Activated T-cell treated with anti-CD3 and anti-CD28 coated beads, Interleukin-2, amount 50 U/mL, for 4 hours (primary cell): ENCODE measurements around the gene DLG2. TPM values are rescaled to one million over a fixed set of nuclear protein-coding genes. Genes with fewer than 3 reads are reported as not detected.
"Not testable (repeated sequence)": the region's sequence is repeated elsewhere in the genome, so short reads cannot be mapped to it uniquely, and the experiment has no call there.

Experiments used
- ATAC-seq, 2 donors: fragments of 200-7000 bp; cut with Tn5 transposase; one replicate each; pipeline ENCODE4 v1.10.0; 2021
- DNase-seq: peaks from one replicate; pipeline ENCODE4 v3.0.0-alpha.2; 2020
- H3K27me3 Mint-ChIP-seq: one replicate; pipeline ENCODE4 v1.8.0; 2021; ENCODE audit warnings: low read depth, mixed read lengths
- H3K36me3 Mint-ChIP-seq: one replicate; pipeline ENCODE4 v1.8.0; 2022; ENCODE audit warnings: mixed read lengths; ENCODE audit not compliant: insufficient read depth
- H3K4me1 Mint-ChIP-seq: one replicate; pipeline ENCODE4 v1.8.0; 2021; ENCODE audit warnings: low read depth, mixed read lengths
- H3K4me3 Mint-ChIP-seq: one replicate; pipeline ENCODE4 v1.8.0; 2021; ENCODE audit warnings: mild to moderate bottlenecking, moderate library complexity, mixed read lengths
- H3K9me3 Mint-ChIP-seq: one replicate; pipeline ENCODE4 v1.8.0; 2021; ENCODE audit warnings: mixed read lengths
- total RNA-seq, 3 donors: library from RNA; stranded (reverse); gene quantifications; one replicate each; pipeline ENCODE4 v1.2.1, GENCODE V29; 2021

The DLG2 gene
- total RNA-seq, 3 donors from 2014 or later, result 0.54 to 1.3 (median 0.58) TPM

- peaks cover 15% of the 10 kb centered on the region for H3K9me3 Mint-ChIP-seq
- no peaks in the 10 kb centered on the region for H3K27me3 Mint-ChIP-seq
- ATAC-seq, result no peak
- H3K4me3 Mint-ChIP-seq, result no peak overlapping the region
- no peak for DNase-seq
- no peaks in the 10 kb centered on the region for H3K4me1 Mint-ChIP-seq
- no peaks in the 10 kb centered on the region for H3K36me3 Mint-ChIP-seq
Observed at GRCh38 chr11:85062659-85063058, 564.5 kb downstream of the DLG2 start.

GRCh38 chr11:85052636-85053035, 574.5 kb downstream of the DLG2 start:
- H3K4me1 Mint-ChIP-seq, result no peaks in the 10 kb centered on the region
- H3K27me3 Mint-ChIP-seq, result no peaks in the 10 kb centered on the region
- no peak for DNase-seq
- H3K36me3 Mint-ChIP-seq, result no peaks in the 10 kb centered on the region
- peaks cover 8% of the 10 kb centered on the region for H3K9me3 Mint-ChIP-seq
- no peak overlapping the region for H3K4me3 Mint-ChIP-seq
- ATAC-seq, result no peak

GRCh38 chr11:85048801-85049200, 578.3 kb downstream of the DLG2 start:
- H3K4me3 Mint-ChIP-seq, result no peak overlapping the region
- H3K36me3 Mint-ChIP-seq, result no peaks in the 10 kb centered on the region
- ATAC-seq, result no peak

GRCh38 chr11:85045716-85046115, 581.4 kb downstream of the DLG2 start:
- no peaks in the 10 kb centered on the region for H3K4me1 Mint-ChIP-seq
- H3K9me3 Mint-ChIP-seq, result peaks cover 8% of the 10 kb centered on the region
- H3K36me3 Mint-ChIP-seq, result no peaks in the 10 kb centered on the region
- no peak overlapping the region for H3K4me3 Mint-ChIP-seq
- DNase-seq (no peak), ATAC-seq (no peak)
- no peaks in the 10 kb centered on the region for H3K27me3 Mint-ChIP-seq

More at GRCh38 chr11:85048801-85049200, 578.3 kb downstream of the DLG2 start:
- Mint-ChIP-seq H3K27me3 (no peaks in the 10 kb centered on the region), H3K4me1 (no peaks in the 10 kb centered on the region), H3K9me3 (peaks cover 8% of the 10 kb centered on the region)
- no peak for DNase-seq

GRCh38 chr11:85044911-85045310, 582.2 kb downstream of the DLG2 start:
- ATAC-seq, result no peak
- H3K4me1 Mint-ChIP-seq, result no peaks in the 10 kb centered on the region
- H3K4me3 Mint-ChIP-seq, result no peak overlapping the region
- no peaks in the 10 kb centered on the region for H3K36me3 Mint-ChIP-seq
- no peak for DNase-seq
- no peaks in the 10 kb centered on the region for H3K27me3 Mint-ChIP-seq
- peaks cover 8% of the 10 kb centered on the region for H3K9me3 Mint-ChIP-seq

GRCh38 chr11:85042361-85042760, 584.8 kb downstream of the DLG2 start:
- Mint-ChIP-seq H3K9me3 (peaks cover 13% of the 10 kb centered on the region), H3K36me3 (no peaks in the 10 kb centered on the region), H3K4me1 (no peaks in the 10 kb centered on the region), H3K27me3 (no peaks in the 10 kb centered on the region), H3K4me3 (no peak overlapping the region)
- no peak for ATAC-seq
- DNase-seq, result no peak

GRCh38 chr11:85040166-85040565, 587.0 kb downstream of the DLG2 start:
- Mint-ChIP-seq H3K36me3 (no peaks in the 10 kb centered on the region), H3K4me1 (no peaks in the 10 kb centered on the region), H3K4me3 (no peak overlapping the region), H3K27me3 (no peaks in the 10 kb centered on the region), H3K9me3 (peaks cover 20% of the 10 kb centered on the region)
- ATAC-seq (no peak), DNase-seq (no peak)

- Mint-ChIP-seq H3K4me3 (no peak overlapping the region), H3K27me3 (no peaks in the 10 kb centered on the region), H3K36me3 (no peaks in the 10 kb centered on the region), H3K4me1 (no peaks in the 10 kb centered on the region), H3K9me3 (peaks cover 11% of the 10 kb centered on the region)
- no peak for DNase-seq
- ATAC-seq, result no peak
Observed at GRCh38 chr11:85029964-85030363, 597.2 kb downstream of the DLG2 start.

GRCh38 chr11:85028329-85029101, 598.6 kb downstream of the DLG2 start:
- Mint-ChIP-seq H3K4me1 (no peaks in the 10 kb centered on the region), H3K9me3 (peaks cover 12% of the 10 kb centered on the region)

GRCh38 chr11:85027346-85027745, 599.8 kb downstream of the DLG2 start:
- H3K9me3 Mint-ChIP-seq, result peaks cover 12% of the 10 kb centered on the region
- H3K27me3 Mint-ChIP-seq, result no peaks in the 10 kb centered on the region
- H3K4me1 Mint-ChIP-seq, result no peaks in the 10 kb centered on the region
- ATAC-seq (no peak), DNase-seq (no peak)
- H3K4me3 Mint-ChIP-seq, result no peak overlapping the region
- H3K36me3 Mint-ChIP-seq, result no peaks in the 10 kb centered on the region

More at GRCh38 chr11:85028329-85029101, 598.6 kb downstream of the DLG2 start:
- ATAC-seq, result no peak
- H3K4me3 Mint-ChIP-seq, result no peak overlapping the region
- no peak for DNase-seq
- no peaks in the 10 kb centered on the region for H3K27me3 Mint-ChIP-seq
- no peaks in the 10 kb centered on the region for H3K36me3 Mint-ChIP-seq

GRCh38 chr11:85021058-85021457, 606.1 kb downstream of the DLG2 start:
- ATAC-seq (no peak), DNase-seq (no peak)
- H3K4me3 Mint-ChIP-seq, result no peak overlapping the region
- no peaks in the 10 kb centered on the region for H3K36me3 Mint-ChIP-seq
- peaks cover 19% of the 10 kb centered on the region for H3K9me3 Mint-ChIP-seq
- H3K4me1 Mint-ChIP-seq, result no peaks in the 10 kb centered on the region
- H3K27me3 Mint-ChIP-seq, result no peaks in the 10 kb centered on the region

GRCh38 chr11:84993386-84993785, 633.8 kb downstream of the DLG2 start:
- no peaks in the 10 kb centered on the region for H3K36me3 Mint-ChIP-seq
- H3K4me1 Mint-ChIP-seq, result no peaks in the 10 kb centered on the region
- no peak overlapping the region for H3K4me3 Mint-ChIP-seq
- peaks cover 39% of the 10 kb centered on the region for H3K9me3 Mint-ChIP-seq
- ATAC-seq, result no peak
- no peak for DNase-seq
- no peaks in the 10 kb centered on the region for H3K27me3 Mint-ChIP-seq

- Mint-ChIP-seq H3K27me3 (no peaks in the 10 kb centered on the region), H3K9me3 (peaks cover 23% of the 10 kb centered on the region)
Observed at GRCh38 chr11:84990141-84990540, 637.0 kb downstream of the DLG2 start.

GRCh38 chr11:84987686-84988187, 639.4 kb downstream of the DLG2 start:
- H3K36me3 Mint-ChIP-seq, DNase-seq, H3K4me1 Mint-ChIP-seq, H3K27me3 Mint-ChIP-seq, ATAC-seq, H3K4me3 Mint-ChIP-seq: not testable (repeated sequence)
- peaks cover 29% of the 10 kb centered on the region for H3K9me3 Mint-ChIP-seq

More at GRCh38 chr11:84990141-84990540, 637.0 kb downstream of the DLG2 start:
- ATAC-seq (no peak), DNase-seq (no peak)
- Mint-ChIP-seq H3K36me3 (no peaks in the 10 kb centered on the region), H3K4me3 (no peak overlapping the region), H3K4me1 (no peaks in the 10 kb centered on the region)

- Mint-ChIP-seq H3K4me1 (no peaks in the 10 kb centered on the region), H3K36me3 (no peaks in the 10 kb centered on the region), H3K27me3 (no peaks in the 10 kb centered on the region), H3K9me3 (peaks cover 38% of the 10 kb centered on the region), H3K4me3 (no peak overlapping the region)
- ATAC-seq, result no peak
- DNase-seq, result no peak
Observed at GRCh38 chr11:84981301-84981700, 645.8 kb downstream of the DLG2 start.
